GM13977 (cell line): ENCODE data around the gene GABARAP.

Experiments
- DNase-seq: peaks from one replicate; pipeline ENCODE4 v3.0.0; 2012; ENCODE audit warnings: low spot score
- in situ Hi-C: fragments of 300-500 bp; cut with MboI; formaldehyde crosslinking; loops from one replicate; pipeline ENCODE4 v1.12.0; 2022; ENCODE audit warnings: low sequenced_read_pairs, low pct_unique_long_range_greater_than_20kb, mixed read lengths, inconsistent platforms; ENCODE audit not compliant: unreplicated experiment
- TF ChIP-seq, protein P1 (sequence below): IDR thresholded peaks from 2 replicates; pipeline ENCODE4 v1.5.1; 2012; ENCODE audit warnings: mild to moderate bottlenecking, control low read depth; ENCODE audit not compliant: insufficient read depth; ENCODE audit errors: extremely low read depth, missing control alignments

The GABARAP gene

DNA sequence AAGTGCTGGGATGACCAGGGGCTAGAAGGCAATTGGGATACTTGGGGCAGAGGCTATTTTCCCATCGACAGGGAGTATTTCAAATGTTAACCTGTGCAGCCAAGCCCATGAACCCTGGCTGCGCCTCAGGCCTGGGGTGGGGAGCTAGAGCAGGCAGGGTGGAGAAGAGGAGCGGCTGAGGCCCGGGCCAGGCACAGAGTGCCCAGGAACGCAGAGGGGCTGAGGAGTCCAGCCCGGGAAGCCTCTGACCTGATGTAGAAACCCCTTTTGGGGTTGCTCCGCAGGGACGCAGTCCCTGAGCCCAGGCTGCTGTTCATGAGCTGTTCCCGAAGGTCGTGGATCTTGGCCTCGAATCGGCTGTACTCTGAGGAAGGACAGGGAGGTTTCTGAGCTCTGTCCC, 46.3 kb downstream of the GABARAP start:
- TF ChIP-seq, protein P1, sequence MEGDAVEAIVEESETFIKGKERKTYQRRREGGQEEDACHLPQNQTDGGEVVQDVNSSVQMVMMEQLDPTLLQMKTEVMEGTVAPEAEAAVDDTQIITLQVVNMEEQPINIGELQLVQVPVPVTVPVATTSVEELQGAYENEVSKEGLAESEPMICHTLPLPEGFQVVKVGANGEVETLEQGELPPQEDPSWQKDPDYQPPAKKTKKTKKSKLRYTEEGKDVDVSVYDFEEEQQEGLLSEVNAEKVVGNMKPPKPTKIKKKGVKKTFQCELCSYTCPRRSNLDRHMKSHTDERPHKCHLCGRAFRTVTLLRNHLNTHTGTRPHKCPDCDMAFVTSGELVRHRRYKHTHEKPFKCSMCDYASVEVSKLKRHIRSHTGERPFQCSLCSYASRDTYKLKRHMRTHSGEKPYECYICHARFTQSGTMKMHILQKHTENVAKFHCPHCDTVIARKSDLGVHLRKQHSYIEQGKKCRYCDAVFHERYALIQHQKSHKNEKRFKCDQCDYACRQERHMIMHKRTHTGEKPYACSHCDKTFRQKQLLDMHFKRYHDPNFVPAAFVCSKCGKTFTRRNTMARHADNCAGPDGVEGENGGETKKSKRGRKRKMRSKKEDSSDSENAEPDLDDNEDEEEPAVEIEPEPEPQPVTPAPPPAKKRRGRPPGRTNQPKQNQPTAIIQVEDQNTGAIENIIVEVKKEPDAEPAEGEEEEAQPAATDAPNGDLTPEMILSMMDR: no peak
- no peak for DNase-seq
- in situ Hi-C loops: no loop called here

DNA sequence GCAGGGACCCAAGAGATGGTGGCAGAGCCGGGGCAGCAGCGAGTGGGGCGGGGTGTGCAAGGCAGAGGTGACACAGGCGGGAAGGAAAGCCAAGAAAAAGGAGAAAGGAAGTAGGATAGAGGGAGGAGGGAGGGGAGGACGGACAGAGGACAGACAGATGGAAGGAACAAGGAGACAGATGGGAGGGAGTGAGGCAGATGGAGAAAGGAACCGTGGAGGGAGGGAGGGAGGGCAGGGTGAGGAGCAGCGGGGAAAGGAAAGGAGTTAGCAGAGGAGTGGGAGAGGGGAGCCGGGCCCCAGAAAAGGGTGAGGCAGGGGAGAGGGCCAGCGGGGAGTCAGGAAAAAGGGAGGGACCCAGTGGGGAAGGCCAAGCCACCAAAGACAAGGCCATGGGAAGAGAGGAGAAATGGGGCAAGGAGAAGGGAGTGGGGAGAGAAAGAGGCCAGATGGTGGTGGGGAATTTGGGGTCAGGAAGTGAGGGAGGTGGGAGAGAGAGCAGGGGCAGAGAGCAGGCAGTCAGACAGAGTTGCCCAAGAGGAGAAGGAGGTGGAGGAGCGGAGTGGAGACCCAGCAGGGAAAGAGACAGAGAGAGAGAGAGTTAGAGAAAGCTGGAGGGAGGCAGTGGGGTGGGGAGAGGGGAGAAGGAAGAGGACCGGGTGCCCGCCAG, 49.8 kb downstream of the GABARAP start:
- in situ Hi-C loops: no loop called here
- TF ChIP-seq, protein P1: no peak
- no peak for DNase-seq

DNA sequence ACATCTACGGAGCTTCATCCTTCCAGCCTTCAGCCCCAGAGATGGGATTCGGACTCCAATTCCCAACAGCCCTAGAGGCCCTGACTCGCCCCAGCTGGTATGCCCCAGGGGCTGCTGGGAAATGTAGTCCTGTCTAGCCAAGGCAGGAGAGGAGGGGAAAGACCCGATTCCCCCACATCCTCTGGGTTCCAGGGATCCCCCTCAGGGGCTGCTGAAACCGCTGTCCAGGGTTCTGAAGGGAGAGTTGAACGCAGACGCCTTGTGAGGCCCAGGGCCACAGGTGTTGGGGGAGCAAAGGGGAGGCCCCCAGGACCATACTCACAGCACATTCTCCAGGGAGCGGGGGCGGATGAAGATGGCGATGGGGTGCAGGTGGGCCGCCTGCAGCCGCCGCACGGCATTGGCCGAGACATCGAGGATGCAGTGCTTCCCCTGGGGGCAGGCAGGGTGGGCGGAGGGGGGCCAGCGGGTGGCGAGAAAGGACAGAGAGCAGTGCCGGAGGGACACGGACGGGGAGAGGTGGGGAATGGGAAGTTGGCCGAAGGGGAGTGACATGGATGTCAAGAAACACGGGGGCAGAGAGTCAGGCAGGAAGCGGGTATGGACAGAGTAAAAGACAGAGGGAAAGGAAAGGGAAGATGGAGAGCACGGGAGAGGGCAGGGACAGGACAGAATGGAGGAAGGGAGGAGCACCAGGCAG, 50.5 kb downstream of the GABARAP start:
- in situ Hi-C loops: no loop called here
- TF ChIP-seq, protein P1: no peak
- no peak for DNase-seq

DNA sequence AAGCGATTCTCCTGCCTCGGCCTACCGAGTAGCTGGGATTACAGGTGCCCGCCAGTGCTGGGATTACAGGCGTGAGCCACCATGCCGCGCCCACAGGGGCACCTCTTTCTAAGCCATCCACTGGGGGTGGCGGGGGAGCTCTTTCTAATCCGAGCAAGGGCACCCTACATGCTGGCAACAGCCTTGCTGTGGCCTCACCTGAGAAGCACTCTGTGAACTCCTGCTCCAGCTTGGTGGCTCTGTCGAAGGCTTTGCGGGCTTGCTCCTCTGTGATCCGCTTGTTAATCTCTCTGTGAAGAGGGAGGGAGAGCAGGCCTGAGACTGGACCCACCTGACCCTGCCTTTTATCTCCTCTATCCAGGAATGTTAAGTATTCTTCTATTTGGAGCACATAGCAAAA, 51.2 kb downstream of the GABARAP start:
- DNase-seq: no peak
- in situ Hi-C loops: no loop called here
- TF ChIP-seq, protein P1: no peak

DNA sequence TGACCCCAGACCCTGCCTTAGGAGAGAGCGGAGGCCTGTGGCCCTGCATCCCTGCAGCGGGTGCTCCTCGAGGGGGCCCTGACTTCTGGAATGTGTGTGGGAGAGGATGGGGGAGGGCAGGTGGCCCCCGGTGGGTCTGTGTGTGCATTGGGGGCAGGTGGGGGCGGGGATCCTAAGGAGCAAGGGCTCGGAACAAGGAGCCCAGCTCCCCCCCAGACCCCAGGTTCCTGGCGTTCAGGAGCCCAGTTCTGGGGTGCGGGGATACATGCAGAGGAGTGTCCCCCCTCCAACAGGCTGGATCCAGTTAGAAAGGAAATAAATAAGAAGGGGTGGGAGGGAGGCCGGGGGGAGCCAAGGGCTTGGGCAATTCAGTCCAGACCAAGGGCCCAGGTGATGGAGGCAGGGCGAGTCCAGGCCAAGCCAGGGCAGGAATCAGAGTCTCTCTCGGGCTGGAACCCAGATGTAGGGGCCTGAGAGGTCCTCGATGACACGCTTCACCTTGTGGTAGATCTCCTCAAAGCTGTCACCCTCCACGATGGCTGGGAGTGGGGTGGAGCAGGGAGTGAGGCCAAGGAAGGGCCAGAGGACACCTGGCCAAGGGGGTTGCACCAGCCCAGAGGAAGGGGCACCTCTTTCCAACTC, 51.9 kb downstream of the GABARAP start:
- in situ Hi-C loops: no loop called here
- TF ChIP-seq, protein P1: no peak
- no peak for DNase-seq
